MM.1S (cell line): ENCODE results near the gene ORC5.

Source experiments
- CTCF ChIP-seq: fragments of 300-600 bp; sonication (generic); IDR thresholded peaks from 2 replicates; pipeline ENCODE4 v1.5.1; 2016; ENCODE audit warnings: antibody characterized with exemption, low read length, mixed read lengths
- EZH2 ChIP-seq: fragments of 300-600 bp; sonication (generic); optimal IDR thresholded peaks from 2 replicates; pipeline ENCODE3; 2017; ENCODE audit warnings: low read depth, mild to moderate bottlenecking, antibody characterized with exemption, low read length, mixed read lengths
- EZH2phosphoT487 ChIP-seq: fragments of 300-600 bp; sonication (generic); IDR thresholded peaks from 2 replicates; pipeline ENCODE4 v1.6.1; 2018; ENCODE audit warnings: antibody characterized with exemption, low read length

DNA sequence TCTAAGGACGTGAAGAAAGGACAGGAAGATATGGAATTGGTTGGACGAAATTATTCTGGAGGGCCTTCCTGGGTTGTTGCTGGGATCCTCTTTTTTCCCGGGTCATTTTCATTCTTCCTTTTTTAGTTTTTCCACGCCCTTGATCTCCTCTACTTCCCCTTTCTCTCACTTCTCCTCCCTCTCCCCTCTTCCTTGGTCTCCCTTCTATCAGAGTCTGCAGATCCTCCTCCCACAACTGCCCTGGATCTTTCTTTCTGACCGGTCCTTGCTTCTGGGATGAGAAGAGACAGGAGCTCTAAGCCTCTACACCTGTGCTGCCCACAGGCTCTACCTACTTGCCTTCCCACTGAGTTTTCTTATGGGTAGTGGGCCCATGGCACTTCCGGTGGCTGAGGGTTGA lies 114.7 kb downstream of the ORC5 start:
- no peak for TF ChIP-seq CTCF
- no peak for TF ChIP-seq EZH2
- no peak for TF ChIP-seq EZH2phosphoT487
